Measurements from ENCODE around the gene DNAH2.

GRCh38 chr17:7687908-7688807 is 29.4 kb upstream of the DNAH2 start, which contains the start of gene WRAP53:
- TF ChIP-seq POLR2A (IDR thresholded peaks at IDR 0.05; ENCODE audit: low read depth, low read length) (peak; percentile 51; the same call in 1 of the 2 replicates), TAF1 (IDR thresholded peaks at IDR 0.05; ENCODE audit: low read depth, low read length) (no peak), SPI1 (IDR thresholded peaks at IDR 0.05; ENCODE audit: low read depth, low read length) (0 out of 2 replicates have a peak, but pooled peaks have one; percentile 9)
